ENCODE results near the gene HES4. TPM values are rescaled to one million over a fixed set of nuclear protein-coding genes. Genes with fewer than 3 reads are reported as not detected.
"Not testable (repeated sequence)": the region's sequence is repeated elsewhere in the genome, so short reads cannot be mapped to it uniquely, and the experiment has no call there.

HES4 gene
- polyA plus RNA-seq, 1 donor (not counting 4 experiments of a cell fraction or from before 2014, with no cell fraction given) = 3.0 TPM

DNA sequence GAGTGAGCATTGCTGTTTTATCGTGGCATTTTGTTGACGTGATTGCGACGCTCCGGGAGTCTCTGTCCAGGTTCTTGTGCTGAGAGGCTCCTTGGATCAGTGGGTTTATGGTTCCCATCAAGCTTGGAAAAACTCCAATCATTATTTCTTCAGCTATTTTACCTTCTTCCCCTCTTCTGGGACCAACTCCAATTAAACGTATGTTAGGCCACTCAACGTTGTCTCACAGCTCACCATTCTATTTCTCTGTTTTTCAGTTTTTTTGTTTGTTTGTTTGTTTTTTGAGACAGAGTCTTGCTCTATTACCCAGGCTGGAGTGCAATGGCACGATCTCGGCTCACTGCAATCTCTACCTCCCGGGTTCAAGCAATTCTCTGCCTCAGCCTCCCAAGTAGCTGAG is 8.0 kb downstream of the HES4 start:
- H3K79me2 ChIP-seq (ENCODE audit: control insufficient read depth, insufficient read depth, low read length) = no peaks in the 10 kb centered on the region
- dilution Hi-C loops (cut with MboI; ENCODE audit: extremely low pct_ligation_motif_present, low sequenced_read_pairs) = no loop called here
- no peak for FAIRE-seq

DNA sequence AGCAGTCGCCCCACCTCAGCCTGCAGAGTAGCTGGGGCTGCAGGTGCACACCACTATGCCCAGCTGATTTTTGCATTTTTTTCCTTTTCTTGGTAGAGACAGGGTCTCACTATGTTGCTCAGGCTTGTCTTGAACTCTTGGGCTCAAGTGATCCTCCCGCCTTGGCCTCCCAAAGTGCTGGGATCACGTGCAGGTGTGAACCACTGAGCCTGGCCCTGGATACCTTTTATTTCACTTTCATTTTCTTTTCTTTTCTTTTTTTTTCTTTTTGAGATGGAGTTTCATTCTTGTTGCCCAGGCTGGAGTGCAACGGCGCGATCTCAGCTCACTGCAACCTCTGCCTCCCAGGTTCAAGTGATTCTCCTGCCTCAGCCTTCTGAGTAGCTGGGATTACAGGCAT is 8.6 kb downstream of the HES4 start:
- H3K4me3 ChIP-seq (ENCODE audit: control insufficient read depth in 2 of 3, extremely low read depth in 1 of 3, insufficient read depth in 2 of 3, low read depth in 1 of 3, low read length in 3 of 3); H3K9ac ChIP-seq (ENCODE audit: control insufficient read depth, extremely low read depth, insufficient read depth, low read length); DNase-seq (ENCODE audit: low read depth, low spot score); FAIRE-seq; H3K79me2 ChIP-seq (ENCODE audit: control insufficient read depth, insufficient read depth, low read length); H3K4me1 ChIP-seq (ENCODE audit: control insufficient read depth, extremely low read depth, insufficient read depth, low read length); H3K9me3 ChIP-seq (ENCODE audit: control insufficient read depth, low read depth, low read length); H3K36me3 ChIP-seq (ENCODE audit: control insufficient read depth in 2 of 2, extremely low read depth in 1 of 2, insufficient read depth in 2 of 2, low read length in 2 of 2); H3K27me3 ChIP-seq (ENCODE audit: control insufficient read depth, extremely low read depth, insufficient read depth, low read length); dilution Hi-C loops (cut with MboI; ENCODE audit: extremely low pct_ligation_motif_present, low sequenced_read_pairs); H3K27ac ChIP-seq (ENCODE audit: control insufficient read depth, insufficient read depth, low read length); H3K9me1 ChIP-seq (ENCODE audit: control insufficient read depth, extremely low read depth, insufficient read depth, low read length); H4K20me1 ChIP-seq (ENCODE audit: control insufficient read depth, extremely low read depth, insufficient read depth, low read length); H2AFZ ChIP-seq (ENCODE audit: control insufficient read depth, low read length); H3K4me2 ChIP-seq (ENCODE audit: control insufficient read depth, extremely low read depth, insufficient read depth, low read depth, low read length): not testable (repeated sequence)

More for the DNA sequence above, 8.0 kb downstream of the HES4 start:
- TF ChIP-seq, protein P1, sequence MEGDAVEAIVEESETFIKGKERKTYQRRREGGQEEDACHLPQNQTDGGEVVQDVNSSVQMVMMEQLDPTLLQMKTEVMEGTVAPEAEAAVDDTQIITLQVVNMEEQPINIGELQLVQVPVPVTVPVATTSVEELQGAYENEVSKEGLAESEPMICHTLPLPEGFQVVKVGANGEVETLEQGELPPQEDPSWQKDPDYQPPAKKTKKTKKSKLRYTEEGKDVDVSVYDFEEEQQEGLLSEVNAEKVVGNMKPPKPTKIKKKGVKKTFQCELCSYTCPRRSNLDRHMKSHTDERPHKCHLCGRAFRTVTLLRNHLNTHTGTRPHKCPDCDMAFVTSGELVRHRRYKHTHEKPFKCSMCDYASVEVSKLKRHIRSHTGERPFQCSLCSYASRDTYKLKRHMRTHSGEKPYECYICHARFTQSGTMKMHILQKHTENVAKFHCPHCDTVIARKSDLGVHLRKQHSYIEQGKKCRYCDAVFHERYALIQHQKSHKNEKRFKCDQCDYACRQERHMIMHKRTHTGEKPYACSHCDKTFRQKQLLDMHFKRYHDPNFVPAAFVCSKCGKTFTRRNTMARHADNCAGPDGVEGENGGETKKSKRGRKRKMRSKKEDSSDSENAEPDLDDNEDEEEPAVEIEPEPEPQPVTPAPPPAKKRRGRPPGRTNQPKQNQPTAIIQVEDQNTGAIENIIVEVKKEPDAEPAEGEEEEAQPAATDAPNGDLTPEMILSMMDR (optimal IDR thresholded peaks at IDR 0.05 in 1 of 3, IDR thresholded peaks at IDR 0.05 in 1 of 3, conservative IDR thresholded peaks at IDR 0.05 in 1 of 3; ENCODE audit: extremely low read depth in 1 of 3, insufficient read depth in 2 of 3, low read length in 3 of 3) = no peak
- TF ChIP-seq EZH2 (IDR thresholded peaks at IDR 0.05; ENCODE audit: low read length) = no peak
- Histone ChIP-seq H4K20me1 (ENCODE audit: control insufficient read depth, extremely low read depth, insufficient read depth, low read length) (no peaks in the 10 kb centered on the region), H3K36me3 (ENCODE audit: control insufficient read depth in 2 of 2, extremely low read depth in 1 of 2, insufficient read depth in 2 of 2, low read length in 2 of 2) (no peaks in the 10 kb centered on the region), H3K4me2 (ENCODE audit: control insufficient read depth, extremely low read depth, insufficient read depth, low read depth, low read length) (no peak overlapping the region), H3K4me1 (ENCODE audit: control insufficient read depth, extremely low read depth, insufficient read depth, low read length) (no peaks in the 10 kb centered on the region), H3K4me3 (ENCODE audit: control insufficient read depth in 2 of 3, extremely low read depth in 1 of 3, insufficient read depth in 2 of 3, low read depth in 1 of 3, low read length in 3 of 3) (no peak overlapping the region), H3K9me1 (ENCODE audit: control insufficient read depth, extremely low read depth, insufficient read depth, low read length) (no peaks in the 10 kb centered on the region), H3K9me3 (ENCODE audit: control insufficient read depth, low read depth, low read length) (no peaks in the 10 kb centered on the region), H3K27ac (ENCODE audit: control insufficient read depth, insufficient read depth, low read length) (no peak overlapping the region), H2AFZ (ENCODE audit: control insufficient read depth, low read length) (no peak overlapping the region), H3K27me3 (ENCODE audit: control insufficient read depth, extremely low read depth, insufficient read depth, low read length) (peaks cover 5% of the 10 kb centered on the region), H3K9ac (ENCODE audit: control insufficient read depth, extremely low read depth, insufficient read depth, low read length) (no peak overlapping the region)
- no peak for DNase-seq (ENCODE audit: low read depth, low spot score)

GRCh38 chr1:988061-988460 is 11.8 kb downstream of the HES4 start:
- DNase-seq (ENCODE audit: low read depth, low spot score); H2AFZ ChIP-seq (ENCODE audit: control insufficient read depth, low read length); dilution Hi-C loops (cut with MboI; ENCODE audit: extremely low pct_ligation_motif_present, low sequenced_read_pairs); H3K4me1 ChIP-seq (ENCODE audit: control insufficient read depth, extremely low read depth, insufficient read depth, low read length); H3K4me2 ChIP-seq (ENCODE audit: control insufficient read depth, extremely low read depth, insufficient read depth, low read depth, low read length); H4K20me1 ChIP-seq (ENCODE audit: control insufficient read depth, extremely low read depth, insufficient read depth, low read length); FAIRE-seq; H3K9me3 ChIP-seq (ENCODE audit: control insufficient read depth, low read depth, low read length); H3K9me1 ChIP-seq (ENCODE audit: control insufficient read depth, extremely low read depth, insufficient read depth, low read length); H3K36me3 ChIP-seq (ENCODE audit: control insufficient read depth in 2 of 2, extremely low read depth in 1 of 2, insufficient read depth in 2 of 2, low read length in 2 of 2); H3K79me2 ChIP-seq (ENCODE audit: control insufficient read depth, insufficient read depth, low read length); H3K9ac ChIP-seq (ENCODE audit: control insufficient read depth, extremely low read depth, insufficient read depth, low read length); H3K27ac ChIP-seq (ENCODE audit: control insufficient read depth, insufficient read depth, low read length); H3K4me3 ChIP-seq (ENCODE audit: control insufficient read depth in 2 of 3, extremely low read depth in 1 of 3, insufficient read depth in 2 of 3, low read depth in 1 of 3, low read length in 3 of 3): not testable (repeated sequence)
- peaks cover 17% of the 10 kb centered on the region for H3K27me3 ChIP-seq (ENCODE audit: control insufficient read depth, extremely low read depth, insufficient read depth, low read length)
